ENCODE results near the gene CST11. TPM values are rescaled to one million over a fixed set of nuclear protein-coding genes. Genes with fewer than 3 reads are reported as not detected.

CST11 gene
- polyA plus RNA-seq, 1 experiment = not detected

DNA sequence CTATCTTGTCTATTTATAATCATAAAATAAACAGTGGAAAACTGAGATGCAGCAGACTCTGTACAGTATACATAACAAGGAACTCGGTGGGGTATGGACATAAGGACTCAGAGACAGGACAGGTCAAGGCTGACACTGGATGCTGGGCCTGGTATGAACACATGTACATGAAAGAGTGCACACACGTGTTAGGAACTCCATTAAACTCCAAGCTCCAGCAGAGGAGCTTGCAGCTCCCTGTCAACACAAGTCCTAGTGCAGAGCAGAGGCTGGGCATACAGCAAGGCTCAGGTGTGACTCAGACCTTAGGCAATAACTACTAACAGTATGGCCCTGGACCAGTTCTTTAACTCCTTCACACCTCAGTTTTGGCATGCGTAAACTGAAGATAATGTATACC is 48.5 kb downstream of the CST11 start:
- H3K27me3 ChIP-seq (ENCODE audit: control insufficient read depth, insufficient read depth, low read length) = no peaks in the 10 kb centered on the region
- no peak for DNase-seq (ENCODE audit: low read depth)
- TF ChIP-seq, protein P1, sequence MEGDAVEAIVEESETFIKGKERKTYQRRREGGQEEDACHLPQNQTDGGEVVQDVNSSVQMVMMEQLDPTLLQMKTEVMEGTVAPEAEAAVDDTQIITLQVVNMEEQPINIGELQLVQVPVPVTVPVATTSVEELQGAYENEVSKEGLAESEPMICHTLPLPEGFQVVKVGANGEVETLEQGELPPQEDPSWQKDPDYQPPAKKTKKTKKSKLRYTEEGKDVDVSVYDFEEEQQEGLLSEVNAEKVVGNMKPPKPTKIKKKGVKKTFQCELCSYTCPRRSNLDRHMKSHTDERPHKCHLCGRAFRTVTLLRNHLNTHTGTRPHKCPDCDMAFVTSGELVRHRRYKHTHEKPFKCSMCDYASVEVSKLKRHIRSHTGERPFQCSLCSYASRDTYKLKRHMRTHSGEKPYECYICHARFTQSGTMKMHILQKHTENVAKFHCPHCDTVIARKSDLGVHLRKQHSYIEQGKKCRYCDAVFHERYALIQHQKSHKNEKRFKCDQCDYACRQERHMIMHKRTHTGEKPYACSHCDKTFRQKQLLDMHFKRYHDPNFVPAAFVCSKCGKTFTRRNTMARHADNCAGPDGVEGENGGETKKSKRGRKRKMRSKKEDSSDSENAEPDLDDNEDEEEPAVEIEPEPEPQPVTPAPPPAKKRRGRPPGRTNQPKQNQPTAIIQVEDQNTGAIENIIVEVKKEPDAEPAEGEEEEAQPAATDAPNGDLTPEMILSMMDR (IDR thresholded peaks at IDR 0.05; ENCODE audit: insufficient read depth, low read depth, low read length) = no peak
- CTCF ChIA-PET = interaction anchor here (1.5 kb wide), 1 partner anchor 15 kb away, joined by 4 read pairs; no protein-coding TSS in a partner anchor
- peaks cover 1% of the 10 kb centered on the region; the same call in 1 of the 2 replicates for H3K36me3 ChIP-seq (ENCODE audit: control insufficient read depth, insufficient read depth, low read length)
- POLR2A ChIA-PET = no interaction called here
- H3K4me3 ChIP-seq (ENCODE audit: low read depth, low read length) = no peak overlapping the region

DNA sequence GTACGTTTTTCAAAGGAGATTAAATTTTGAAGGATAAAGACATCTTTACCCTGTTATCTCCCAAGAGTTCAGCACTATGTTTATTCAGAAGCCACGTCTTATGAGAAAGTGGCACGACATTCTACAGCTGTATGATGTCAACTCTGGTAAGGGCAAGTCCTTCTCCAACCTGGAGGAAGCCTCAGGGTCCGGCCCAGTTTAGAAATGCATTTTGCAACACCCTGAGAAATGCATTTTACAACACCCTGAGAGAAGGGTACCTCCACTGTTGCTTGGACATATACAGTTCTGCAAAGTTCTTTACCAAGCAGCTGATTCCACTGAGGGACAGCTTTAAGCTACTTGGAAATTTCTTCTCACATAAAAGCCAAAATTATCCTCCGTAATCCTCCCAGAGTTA is 48.9 kb downstream of the CST11 start:
- POLR2A ChIA-PET = no interaction called here
- TF ChIP-seq, protein P1 (IDR thresholded peaks at IDR 0.05; ENCODE audit: insufficient read depth, low read depth, low read length) = no peak
- Histone ChIP-seq H3K36me3 (ENCODE audit: control insufficient read depth, insufficient read depth, low read length) (peaks cover 1% of the 10 kb centered on the region; the same call in 1 of the 2 replicates), H3K4me3 (ENCODE audit: low read depth, low read length) (no peak overlapping the region), H3K27me3 (ENCODE audit: control insufficient read depth, insufficient read depth, low read length) (no peaks in the 10 kb centered on the region)
- DNase-seq (ENCODE audit: low read depth) = no peak
- CTCF ChIA-PET = interaction anchor here (1.5 kb wide), 1 partner anchor 15 kb away, joined by 4 read pairs; no protein-coding TSS in a partner anchor

DNA sequence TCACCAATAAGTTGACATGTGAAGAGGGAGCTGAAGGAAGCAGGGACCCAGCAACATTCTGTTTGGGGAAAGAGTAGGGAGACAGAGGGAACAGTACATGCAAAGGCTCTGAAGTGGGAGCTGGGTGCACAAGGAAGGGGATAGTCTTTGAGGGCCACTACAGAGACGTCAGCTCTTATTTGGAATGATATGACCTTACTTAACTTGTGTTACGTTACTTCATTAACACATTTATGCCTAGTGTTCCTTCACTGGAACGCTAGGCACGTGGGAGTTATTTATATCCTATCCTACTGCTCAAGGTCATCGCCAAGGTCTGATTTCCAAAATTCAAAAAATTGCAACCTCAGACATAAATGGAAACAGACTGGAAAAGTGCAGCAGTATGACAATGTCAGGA is 51.6 kb downstream of the CST11 start:
- H3K4me3 ChIP-seq (ENCODE audit: low read depth, low read length) = no peak overlapping the region
- TF ChIP-seq, protein P1 (IDR thresholded peaks at IDR 0.05; ENCODE audit: insufficient read depth, low read depth, low read length) = no peak
- no peaks in the 10 kb centered on the region for H3K27me3 ChIP-seq (ENCODE audit: control insufficient read depth, insufficient read depth, low read length)
- ChIA-PET CTCF (interaction anchor here (0.7 to 1.0 kb wide), 2 partner anchors 9 to 20 kb away, joined by 3 read pairs; partner anchors contain the start of gene NAPB), POLR2A (no interaction called here)
- H3K36me3 ChIP-seq (ENCODE audit: control insufficient read depth, insufficient read depth, low read length) = peaks cover 1% of the 10 kb centered on the region; the same call in 1 of the 2 replicates
- no peak for DNase-seq (ENCODE audit: low read depth)

Small RNA genes lying within 50 kb of the gene (small RNA-seq; reads per million reads assigned to genes)
- not detected for gene RF00019 (ENCODE audit: insufficient read length, low read depth, low replicate concordance)

Other genes starting within 250 kb of the CST11 start
- 19.2 and 24.2 TPM in 2 replicates for gene NXT1, start 102.1 kb downstream of the CST11 start, polyA plus RNA-seq (2011; rRNA removed)
- 17.9 and 22.7 TPM in 2 replicates for gene GZF1, start 90.7 kb downstream of the CST11 start, polyA plus RNA-seq (2011; rRNA removed)
- 3.8 and 6.6 TPM in 2 replicates for gene NAPB, start 31.4 kb downstream of the CST11 start, polyA plus RNA-seq (2011; rRNA removed)
- gene CSTL1, start 13.2 kb downstream of the CST11 start, polyA plus RNA-seq (2011; rRNA removed) = not detected in 2 replicates
- gene CST8, start 38.2 kb upstream of the CST11 start, polyA plus RNA-seq (2011; rRNA removed) = not detected in 2 replicates
- not detected in 2 replicates for gene CST9L, start 115.6 kb upstream of the CST11 start, polyA plus RNA-seq (2011; rRNA removed)
- gene CST9, start 153.0 kb upstream of the CST11 start, polyA plus RNA-seq (2011; rRNA removed) = not detected in 2 replicates
- 296 and 458 TPM in 2 replicates for gene CST3, start 185.1 kb upstream of the CST11 start, polyA plus RNA-seq (2011; rRNA removed)
- not detected in 2 replicates for gene CST4, start 236.2 kb upstream of the CST11 start, polyA plus RNA-seq (2011; rRNA removed)

All from BJ (cell line).